GM18499 (cell line): ENCODE measurements around the gene FGD5.
A peak's percentile ranks its signal among the peaks of the same experiment; 100 is the strongest.

Experiments
- ATAC-seq: cut with Tn5 transposase; IDR thresholded peaks from one replicate; pipeline ENCODE4 v1.9.1; 2021; ENCODE audit warnings: moderate number of reproducible peaks; ENCODE audit not compliant: insufficient read depth, unreplicated experiment

FGD5 gene

DNA sequence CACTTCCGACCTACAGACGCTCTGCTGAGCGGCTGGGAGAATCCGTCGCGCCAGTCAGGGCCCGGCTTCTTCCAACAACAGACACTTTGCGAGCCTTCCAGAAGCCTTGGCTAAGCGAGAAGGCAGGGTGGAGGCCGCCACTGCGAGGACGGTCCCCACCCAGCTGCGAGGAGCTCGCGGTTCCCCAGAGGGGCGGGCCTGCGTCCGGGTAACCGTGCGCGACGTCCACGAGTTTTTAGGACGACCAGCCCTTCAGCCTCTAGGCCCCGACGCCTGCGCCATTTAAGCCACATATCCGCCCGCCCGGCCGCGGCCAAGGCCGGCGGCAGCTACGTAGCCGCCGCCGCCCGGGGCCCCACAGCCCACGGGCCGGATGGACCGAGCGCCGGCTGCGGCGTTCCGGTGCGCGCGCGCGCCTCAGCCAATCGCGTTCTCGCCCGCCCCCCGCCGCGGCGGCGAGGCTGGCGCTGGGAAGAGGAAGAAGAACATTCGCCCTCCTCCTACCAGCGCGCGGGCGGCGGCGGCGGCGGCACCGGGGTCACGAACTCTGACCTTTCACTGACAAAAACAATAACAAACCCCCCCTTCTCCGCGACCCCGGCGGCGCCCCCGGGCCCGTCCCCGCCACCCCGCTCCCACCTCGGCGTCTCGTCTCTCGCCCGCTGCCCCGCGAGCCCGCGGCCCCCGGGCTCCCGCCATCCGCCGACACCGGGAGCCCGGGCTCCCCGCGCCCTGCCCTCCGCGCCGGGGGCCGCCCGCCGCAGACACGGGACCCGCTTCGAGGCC is 128.5 kb downstream of the FGD5 start, which contains the start of gene NR2C2:
Gene NR2C2, plus strand, starts transcription at position 484 of the 786 bp plus-strand sequence. CDS start 56,332 bp downstream, outside the sequence.
- ATAC-seq: no peak

DNA sequence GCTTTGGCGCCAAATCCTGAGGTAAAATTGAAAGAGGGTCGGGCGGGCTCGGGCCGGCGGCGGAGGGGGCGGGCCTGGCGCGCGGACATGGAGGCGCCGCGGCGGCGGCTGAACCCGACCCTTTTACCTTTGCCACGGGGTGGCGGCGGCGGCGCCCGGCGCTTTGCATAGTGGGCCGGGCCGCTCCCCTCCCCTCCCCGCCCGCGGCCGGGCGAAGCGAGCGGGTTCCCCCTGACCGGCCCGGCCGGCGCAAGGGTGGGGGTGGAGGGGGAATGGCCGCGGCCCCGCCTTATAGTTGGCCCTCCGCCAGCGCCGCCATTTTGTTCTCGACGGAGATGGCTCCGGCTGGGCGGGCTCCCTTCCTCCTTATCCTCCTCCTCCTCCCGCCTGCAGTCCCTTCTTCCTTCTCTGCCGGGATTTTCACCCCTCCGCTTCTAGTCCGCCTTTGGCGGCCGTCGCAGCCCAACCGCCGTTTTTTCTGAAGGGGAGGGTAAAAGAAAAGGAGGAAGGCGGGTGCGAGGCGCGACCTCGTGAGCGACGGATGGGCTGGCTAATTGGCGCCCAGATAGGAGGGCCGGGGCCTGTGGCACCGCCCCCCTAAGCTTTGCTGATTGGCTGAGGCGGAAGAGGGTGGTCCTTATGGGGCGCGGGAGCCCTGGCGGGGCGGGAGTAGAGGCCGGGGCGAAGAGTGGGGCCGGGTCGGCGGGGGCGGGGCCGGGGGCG is 129.3 kb downstream of the FGD5 start:
- ATAC-seq: peak; percentile 81

DNA sequence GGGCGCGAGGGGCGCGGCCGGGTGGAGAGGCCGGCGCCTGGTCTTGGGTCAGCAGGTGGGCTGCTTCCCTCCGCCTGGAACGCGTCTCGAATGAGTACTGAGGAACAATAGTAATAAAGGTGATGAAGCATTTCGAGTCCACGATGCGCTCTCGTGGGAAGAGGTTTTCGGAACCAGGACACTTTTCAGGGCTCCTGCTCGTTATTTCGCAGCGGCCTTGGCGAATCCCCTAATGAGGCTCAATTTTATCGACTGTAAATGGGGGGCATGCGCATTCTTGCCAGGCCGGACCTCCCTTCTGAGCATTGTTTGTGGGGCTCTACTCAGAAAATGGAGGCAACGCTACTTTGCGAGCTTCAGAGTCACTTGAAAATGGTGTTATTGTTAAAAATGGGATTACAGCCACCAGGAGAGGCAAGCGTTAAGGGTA is 129.9 kb downstream of the FGD5 start:
- ATAC-seq: no peak

DNA sequence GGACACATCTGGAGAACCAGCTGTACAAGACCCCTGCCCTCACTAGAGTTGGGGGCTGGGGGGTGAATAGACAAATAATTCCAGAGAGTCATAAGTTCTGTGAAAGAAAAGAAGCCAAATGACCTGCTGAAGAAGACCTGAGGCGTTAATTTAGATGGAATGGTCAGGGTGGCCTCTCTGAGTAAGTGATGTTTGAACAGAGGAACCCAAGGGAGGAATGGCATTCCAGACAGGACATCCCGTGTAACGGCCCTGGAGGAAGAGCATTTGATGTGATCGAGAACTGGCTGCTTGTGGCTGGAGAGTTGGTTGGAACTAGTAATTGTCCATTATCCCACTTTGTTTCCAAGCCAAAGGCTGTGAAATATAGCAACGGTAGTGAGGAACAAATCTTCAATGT is 130.4 kb downstream of the FGD5 start:
- no peak for ATAC-seq

DNA sequence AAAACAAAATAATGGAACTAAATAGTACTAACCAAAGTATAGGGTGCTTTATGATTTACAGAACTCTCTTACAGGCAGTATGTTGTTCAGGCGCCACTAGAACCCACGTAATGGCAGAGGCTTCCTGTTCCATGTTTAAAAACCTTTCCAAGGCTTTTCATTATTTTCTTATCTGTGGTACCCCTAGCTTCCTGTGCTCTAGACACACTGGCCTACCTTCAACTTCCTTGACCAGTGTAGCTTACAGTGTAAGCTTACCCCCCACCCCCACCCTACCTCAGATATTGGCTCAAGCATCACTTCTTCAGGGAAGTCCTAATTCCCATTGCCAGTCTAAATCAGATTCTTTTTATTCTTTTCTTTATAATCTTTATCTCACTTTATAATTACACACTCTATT is 131.5 kb downstream of the FGD5 start:
- no peak for ATAC-seq

DNA sequence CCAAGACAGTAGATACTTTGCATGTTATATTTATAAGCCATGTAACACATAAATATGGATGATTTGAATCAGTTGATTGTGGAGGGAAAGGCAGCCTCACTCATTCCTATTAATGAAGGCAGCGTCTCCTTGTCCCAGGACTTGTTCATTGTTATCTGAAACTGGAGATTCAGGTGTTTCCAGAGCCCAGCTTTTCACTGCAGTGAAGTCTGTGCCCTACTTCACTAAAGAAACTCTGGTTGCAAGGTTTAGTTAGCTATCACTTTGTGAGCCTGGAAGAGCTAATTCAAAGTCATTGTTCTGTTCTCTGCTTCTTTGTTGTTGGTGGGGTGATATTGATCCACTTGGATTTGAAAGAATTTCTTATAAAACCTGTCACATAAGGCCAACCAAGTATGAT is 138.4 kb downstream of the FGD5 start:
- no peak for ATAC-seq

DNA sequence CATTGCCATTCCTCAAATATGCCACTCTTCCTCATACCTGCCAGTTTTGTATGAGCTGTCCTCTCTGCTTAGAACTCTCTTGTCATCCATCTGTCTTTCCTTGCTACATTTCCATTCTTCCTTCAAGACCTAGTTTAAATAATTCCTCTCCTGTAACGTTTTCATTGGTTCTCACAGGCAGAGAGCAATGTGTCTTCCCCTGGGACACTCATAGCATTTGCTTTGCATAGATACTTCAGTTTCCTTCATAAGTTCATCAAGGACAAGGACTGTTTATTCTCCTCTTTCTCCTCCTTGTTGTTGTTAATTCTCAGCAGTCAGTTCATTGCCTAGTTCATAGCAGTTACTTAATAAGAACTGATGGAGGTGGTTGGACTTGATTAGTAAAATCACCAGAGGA is 139.2 kb downstream of the FGD5 start:
- no peak for ATAC-seq

DNA sequence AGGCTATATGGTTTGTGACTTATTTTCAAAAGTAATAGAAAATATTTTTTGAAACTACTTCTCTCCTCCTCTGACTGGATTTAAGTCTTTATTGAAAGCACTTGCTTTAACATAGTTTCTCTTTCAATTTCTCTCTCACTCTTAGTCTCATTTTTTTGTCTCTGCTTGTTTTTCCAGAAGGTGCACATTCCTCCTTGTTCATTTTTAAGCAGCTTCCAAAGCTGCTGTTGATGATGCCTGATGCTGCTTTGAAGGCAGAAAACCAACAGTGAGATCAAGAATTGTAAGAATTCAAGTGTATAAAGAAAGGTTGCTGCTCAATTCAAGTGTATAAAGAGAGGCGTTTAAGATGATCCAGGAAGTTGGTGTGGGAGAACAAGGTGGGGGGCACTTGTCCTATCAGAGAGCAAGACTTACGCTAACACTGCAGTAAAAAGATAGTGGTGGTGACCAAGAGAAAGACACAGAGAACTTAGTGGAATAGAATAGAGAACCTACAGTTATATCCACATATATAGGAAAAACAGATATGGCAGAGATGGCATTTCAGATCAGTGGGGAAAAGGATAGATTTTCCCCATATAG is 140.7 kb downstream of the FGD5 start:
- no peak for ATAC-seq

DNA sequence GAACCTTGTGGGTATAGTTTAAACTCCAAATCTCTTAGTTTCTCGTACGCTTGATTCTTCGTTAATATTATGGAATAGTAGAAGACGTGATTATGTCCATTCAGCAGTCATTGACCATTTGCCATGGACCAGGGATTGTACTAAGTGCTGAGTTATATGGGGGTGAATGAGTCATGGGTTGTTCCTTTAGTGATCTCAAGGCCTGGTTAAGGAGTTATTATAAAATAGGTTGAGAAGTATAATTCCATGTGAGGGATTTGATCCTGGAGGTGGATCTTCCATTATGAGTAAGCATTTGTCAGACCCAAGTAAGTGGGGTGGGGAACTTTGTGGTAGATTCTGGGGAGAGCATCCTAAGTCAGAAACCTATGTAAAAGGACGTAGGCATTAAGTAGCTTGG is 144.0 kb downstream of the FGD5 start:
- ATAC-seq: no peak

DNA sequence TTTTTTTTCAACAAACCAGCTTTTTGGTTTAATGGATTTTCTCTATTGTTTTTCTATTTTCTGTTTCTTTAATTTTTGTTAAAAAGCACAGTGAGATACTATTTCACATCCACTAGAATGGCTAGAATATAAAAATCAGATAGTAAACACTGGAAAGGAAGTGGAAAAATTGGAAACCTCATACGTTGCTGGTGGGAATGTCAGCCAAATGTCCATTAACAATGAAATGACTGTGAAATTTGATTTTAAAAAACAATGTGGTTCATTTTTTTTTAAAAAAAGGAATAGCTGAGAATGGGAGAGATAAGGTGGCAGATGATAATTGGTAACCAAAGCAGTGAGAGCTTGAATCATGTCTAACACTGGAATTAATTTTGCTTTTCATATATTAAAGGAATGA is 148.5 kb downstream of the FGD5 start:
- ATAC-seq: no peak

DNA sequence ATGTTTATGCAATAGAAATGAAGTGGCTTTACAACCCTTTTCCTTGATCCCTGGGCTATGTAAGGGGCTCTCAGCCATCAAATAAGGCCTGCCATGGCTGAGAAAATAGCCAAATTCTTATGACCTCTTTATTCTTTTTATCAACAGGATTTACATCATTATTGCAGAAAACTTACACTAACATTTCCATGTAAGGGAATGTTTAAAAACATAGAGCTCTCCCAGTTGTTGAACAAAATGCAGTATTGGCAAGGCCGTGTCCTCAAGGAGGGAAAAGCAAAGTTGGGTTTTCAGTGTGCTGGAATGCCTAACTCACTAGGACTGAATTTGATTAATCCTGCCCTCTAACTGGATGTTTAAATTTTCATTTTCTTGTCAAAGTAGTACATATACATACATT is 150.9 kb downstream of the FGD5 start:
- no peak for ATAC-seq

DNA sequence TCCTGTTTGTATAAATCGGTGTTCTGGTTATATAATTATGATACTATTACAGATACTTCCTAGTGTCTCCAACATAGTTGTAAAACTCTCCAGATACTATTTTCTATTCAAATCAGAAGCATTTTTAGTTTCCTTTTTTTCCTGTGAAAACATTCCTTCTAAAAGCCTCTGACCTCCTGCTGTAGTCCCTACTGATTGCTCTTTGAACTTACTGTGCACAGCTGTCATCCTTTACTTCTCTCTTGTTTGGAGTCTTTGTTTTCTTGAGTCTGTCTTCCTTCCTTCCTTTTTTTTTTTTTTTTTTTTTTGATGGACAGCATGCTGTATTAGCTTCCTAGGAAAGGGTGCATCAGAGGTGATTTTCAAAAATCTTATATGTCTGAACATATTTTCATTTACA is 157.6 kb downstream of the FGD5 start:
- no peak for ATAC-seq

DNA sequence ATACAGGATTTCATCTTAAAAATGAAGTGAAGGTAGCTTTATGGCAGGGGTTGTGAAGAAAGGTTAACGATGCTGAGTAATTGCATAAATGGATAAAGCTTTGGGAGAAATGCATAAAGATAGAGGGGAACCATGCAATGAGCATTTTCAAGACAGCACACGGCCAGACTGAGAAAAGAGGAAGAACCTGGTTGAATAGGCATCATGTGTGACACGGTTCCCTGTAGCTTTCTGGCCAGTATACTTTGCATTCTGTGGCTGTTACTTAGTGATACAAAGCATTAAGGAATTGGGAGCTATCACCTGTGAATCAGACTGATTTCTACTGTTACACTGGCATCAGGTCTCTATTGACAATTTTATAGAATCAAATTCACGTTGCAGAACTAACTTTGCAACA is 161.9 kb downstream of the FGD5 start:
- ATAC-seq: no peak
